Esophagus (tissue), 2 donors: ENCODE results near the gene ARHGEF26. TPM values are rescaled to one million over a fixed set of nuclear protein-coding genes. Genes with fewer than 3 reads are reported as not detected.

Experiments
- H3K27ac ChIP-seq, 2 donors: one replicate each; pipeline ENCODE4 v1.5.1; 2013; ENCODE audit warnings: low read depth in 2 of 2, mild to moderate bottlenecking in 2 of 2, inconsistent platforms in 1 of 2, low read length in 1 of 2, moderate library complexity in 1 of 2
- H3K27me3 ChIP-seq, 2 donors: one replicate each; pipeline ENCODE4 v1.6.1; 2013; ENCODE audit warnings: low read length in 2 of 2, control low read depth in 1 of 2, mild to moderate bottlenecking in 1 of 2; ENCODE audit not compliant: insufficient read depth in 2 of 2, control insufficient read depth in 1 of 2
- H3K36me3 ChIP-seq, 2 donors: one replicate each; pipeline ENCODE4 v1.6.1; 2013; ENCODE audit warnings: low read length in 1 of 2; ENCODE audit not compliant: control insufficient read depth in 2 of 2, insufficient read depth in 2 of 2
- H3K4me1 ChIP-seq, 2 donors: one replicate each; pipeline ENCODE4 v1.6.1; 2013; ENCODE audit warnings: low read length in 1 of 2; ENCODE audit not compliant: control insufficient read depth in 2 of 2, insufficient read depth in 2 of 2
- H3K4me3 ChIP-seq, 2 donors: one replicate each; pipeline ENCODE4 v1.5.1; 2013; ENCODE audit warnings: low read length in 2 of 2, mild to moderate bottlenecking in 2 of 2, low read depth in 1 of 2, moderate library complexity in 1 of 2
- H3K9me3 ChIP-seq, 2 donors: one replicate each; pipeline ENCODE4 v1.6.1; 2013; ENCODE audit warnings: mild to moderate bottlenecking in 2 of 2, low read depth in 1 of 2, low read length in 1 of 2, moderate library complexity in 1 of 2; ENCODE audit not compliant: control insufficient read depth in 2 of 2, insufficient read depth in 1 of 2
- WGBS, 2 donors: extraction: QIAGEN DNeasy Blood & Tissue Kit; methylation state at CpG; one replicate each; pipeline ENCODE4 v1.1.7; 2013; 5-methylcytosine and 5-hydroxymethylcytosine counted together
- polyA plus RNA-seq, 2 donors: library from polyadenylated mRNA; stranded (reverse); fragments of 200-250 nt; gene quantifications; one replicate each; pipeline ENCODE4 v1.2.3, GENCODE V29; 2013
- donor health status: healthy with polysubstance abuse.
- donor health status: Bipolar disorder and iron deficiency.

ARHGEF26 gene
- polyA plus RNA-seq, 2 donors = 5.7 to 7.1 TPM

- 72% methylated on average over 14 of the region's 14 CpGs for WGBS, 2 donors
Observed at GRCh38 chr3:154089421-154090420, 31.5 kb upstream of the ARHGEF26 start.

DNA sequence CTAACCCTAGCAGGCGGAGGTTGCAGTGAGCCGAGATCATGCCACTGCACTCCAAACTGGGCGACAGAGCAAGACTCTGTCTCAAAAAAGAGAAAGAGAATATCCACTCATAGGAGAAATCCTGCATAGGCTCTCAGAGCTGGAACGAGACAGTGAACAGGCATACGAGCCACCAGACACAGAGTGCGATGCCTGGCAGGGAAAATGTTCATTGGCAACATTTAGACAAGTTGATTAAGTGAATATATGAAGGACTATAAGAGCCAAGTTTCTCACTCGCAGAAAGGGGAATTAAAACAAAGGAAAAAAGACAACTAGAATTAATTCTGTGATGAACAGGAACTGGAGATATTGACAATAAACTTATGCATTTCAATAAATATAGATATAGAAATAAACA is 27.1 kb upstream of the ARHGEF26 start:
- Histone ChIP-seq H3K4me3 (no peak overlapping the region), H3K27ac (no peak overlapping the region), H3K4me1 (no peaks in the 10 kb centered on the region), H3K9me3 (no peaks in the 10 kb centered on the region), H3K36me3 (no peaks in the 10 kb centered on the region), H3K27me3 (no peaks in the 10 kb centered on the region)
- 78 to 83% methylated on average over 7 of the region's 7 CpGs for WGBS, 2 donors

More at GRCh38 chr3:154089421-154090420, 31.5 kb upstream of the ARHGEF26 start:
- Histone ChIP-seq H3K27ac (no peak overlapping the region), H3K9me3 (no peaks in the 10 kb centered on the region), H3K27me3 (no peaks in the 10 kb centered on the region), H3K4me3 (no peak overlapping the region), H3K4me1 (peaks cover 0 to 3% of the 10 kb centered on the region in 2 donors), H3K36me3 (no peaks in the 10 kb centered on the region)

DNA sequence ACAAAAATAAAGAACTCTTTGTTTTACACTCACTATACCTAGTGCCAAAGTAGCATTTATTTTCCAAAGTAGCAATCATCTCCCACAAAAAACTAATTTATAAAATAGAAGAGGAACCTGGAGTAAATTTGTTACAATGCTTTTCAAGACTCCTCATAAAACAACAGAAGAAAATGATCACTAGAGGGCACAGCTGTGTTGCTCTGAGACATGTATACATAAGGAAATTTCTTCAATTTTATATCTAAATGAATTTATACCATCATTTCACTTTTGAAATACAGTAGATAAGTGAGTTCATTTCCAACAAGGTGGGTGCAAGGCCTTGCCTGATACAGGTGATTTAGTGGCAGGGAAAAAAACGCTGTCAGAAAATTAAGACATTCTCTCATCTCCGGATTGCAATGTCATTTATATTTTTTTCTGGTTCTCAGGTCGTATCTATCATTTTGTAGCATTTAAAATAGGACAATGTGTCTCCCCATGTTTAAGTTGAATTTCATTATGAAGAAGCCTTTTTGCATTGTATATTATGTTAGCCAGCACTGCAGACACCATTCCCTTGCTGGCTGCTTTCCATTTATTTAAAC is 25.3 kb upstream of the ARHGEF26 start:
- H3K4me1 ChIP-seq = no peaks in the 10 kb centered on the region
- 75 to 84% methylated on average over 3 of the region's 3 CpGs for WGBS, 2 donors

GRCh38 chr3:154098376-154098775 is 22.8 kb upstream of the ARHGEF26 start:
- 49 to 50% methylated on average over 2 of the region's 2 CpGs for whole genome bisulfite sequencing, 2 donors
- no peak overlapping the region for H3K27ac ChIP-seq

More for the DNA sequence above, 25.3 kb upstream of the ARHGEF26 start:
- no peaks in the 10 kb centered on the region for H3K27me3 ChIP-seq
- no peak overlapping the region for H3K27ac ChIP-seq
- no peak overlapping the region for H3K4me3 ChIP-seq
- no peaks in the 10 kb centered on the region for H3K36me3 ChIP-seq
- no peaks in the 10 kb centered on the region for H3K9me3 ChIP-seq

DNA sequence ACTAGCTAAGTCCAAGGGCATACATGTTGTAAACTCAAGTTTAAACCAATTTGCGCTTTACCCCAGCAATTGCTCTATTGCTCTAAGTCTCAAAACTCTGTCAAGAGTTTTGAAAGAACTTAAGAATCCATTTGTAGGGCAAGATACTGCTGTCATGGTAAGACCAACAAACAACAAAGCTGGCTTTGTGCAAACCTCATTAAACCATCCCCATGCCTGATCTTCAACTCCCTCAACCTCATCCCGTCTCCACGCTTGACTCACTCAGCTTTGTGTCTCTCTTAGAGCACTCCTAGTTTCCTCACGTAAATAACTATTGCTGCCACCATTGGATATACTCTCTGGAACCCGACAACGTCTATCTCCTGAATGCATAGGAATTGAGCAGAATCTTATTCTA is 20.6 kb upstream of the ARHGEF26 start:
- Histone ChIP-seq H3K27me3 (no peaks in the 10 kb centered on the region), H3K9me3 (no peaks in the 10 kb centered on the region), H3K4me1 (peaks cover 0 to 3% of the 10 kb centered on the region in 2 donors), H3K36me3 (no peaks in the 10 kb centered on the region), H3K27ac (no peak overlapping the region), H3K4me3 (no peak overlapping the region)
- 93 to 96% methylated on average over 6 of the region's 6 CpGs for WGBS, 2 donors

More at GRCh38 chr3:154098376-154098775, 22.8 kb upstream of the ARHGEF26 start:
- no peaks in the 10 kb centered on the region for H3K4me1 ChIP-seq
- H3K9me3 ChIP-seq = no peaks in the 10 kb centered on the region
- H3K27me3 ChIP-seq = no peaks in the 10 kb centered on the region
- no peaks in the 10 kb centered on the region for H3K36me3 ChIP-seq
- H3K4me3 ChIP-seq = no peak overlapping the region

DNA sequence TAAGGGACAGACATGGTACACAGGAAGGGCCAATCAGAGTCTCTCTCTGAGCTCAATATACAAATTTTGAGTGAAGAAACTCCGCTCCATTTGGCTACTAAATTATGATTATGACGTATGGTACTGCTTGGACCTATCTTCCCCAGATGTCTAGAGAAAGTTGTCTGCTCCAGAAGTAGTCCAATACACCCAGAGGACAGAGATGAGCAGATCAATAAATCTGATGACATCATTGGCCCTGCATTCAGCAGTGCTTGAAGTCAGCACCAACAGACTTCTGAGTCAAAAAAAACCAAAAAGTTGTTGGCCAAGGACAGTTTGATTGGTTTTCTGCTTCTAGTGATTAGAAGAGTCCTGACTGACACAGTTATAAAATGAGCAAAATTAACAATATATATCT is 19.9 kb upstream of the ARHGEF26 start:
- Histone ChIP-seq H3K4me1 (peaks cover 0 to 3% of the 10 kb centered on the region in 2 donors), H3K36me3 (no peaks in the 10 kb centered on the region), H3K27me3 (no peaks in the 10 kb centered on the region), H3K9me3 (no peaks in the 10 kb centered on the region), H3K4me3 (no peak overlapping the region), H3K27ac (no peak overlapping the region)
- WGBS, 2 donors = 95 to 99% methylated on average over 2 of the region's 2 CpGs

DNA sequence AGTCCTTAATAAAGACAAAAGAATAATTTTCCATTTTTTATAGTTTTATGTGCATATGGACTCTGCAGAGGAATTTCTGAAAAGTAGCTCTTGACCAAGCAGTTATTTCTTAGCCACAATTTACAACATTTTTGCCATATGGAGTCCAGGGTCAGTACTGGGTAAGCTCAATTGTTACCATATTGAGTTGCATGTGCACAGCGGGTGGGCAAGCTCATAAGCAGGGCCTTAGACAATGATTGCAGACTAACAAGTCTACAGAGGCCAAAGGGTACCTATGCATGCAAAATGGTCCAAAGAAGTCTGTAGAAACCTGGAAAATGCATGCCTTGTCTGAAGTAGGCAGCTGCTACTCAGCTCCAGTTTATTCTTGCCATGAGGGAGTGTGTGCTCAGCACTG is 19.0 kb upstream of the ARHGEF26 start:
- 92 to 100% methylated on average over 1 of the region's 1 CpG for WGBS, 2 donors
- Histone ChIP-seq H3K36me3 (no peaks in the 10 kb centered on the region), H3K4me1 (peaks cover 0 to 3% of the 10 kb centered on the region in 2 donors), H3K27me3 (no peaks in the 10 kb centered on the region), H3K4me3 (no peak overlapping the region), H3K9me3 (no peaks in the 10 kb centered on the region), H3K27ac (no peak overlapping the region)

GRCh38 chr3:154105218-154105975 is 15.8 kb upstream of the ARHGEF26 start:
- no peak overlapping the region for H3K27ac ChIP-seq
- 68 to 69% methylated on average over 4 of the region's 4 CpGs for WGBS, 2 donors

DNA sequence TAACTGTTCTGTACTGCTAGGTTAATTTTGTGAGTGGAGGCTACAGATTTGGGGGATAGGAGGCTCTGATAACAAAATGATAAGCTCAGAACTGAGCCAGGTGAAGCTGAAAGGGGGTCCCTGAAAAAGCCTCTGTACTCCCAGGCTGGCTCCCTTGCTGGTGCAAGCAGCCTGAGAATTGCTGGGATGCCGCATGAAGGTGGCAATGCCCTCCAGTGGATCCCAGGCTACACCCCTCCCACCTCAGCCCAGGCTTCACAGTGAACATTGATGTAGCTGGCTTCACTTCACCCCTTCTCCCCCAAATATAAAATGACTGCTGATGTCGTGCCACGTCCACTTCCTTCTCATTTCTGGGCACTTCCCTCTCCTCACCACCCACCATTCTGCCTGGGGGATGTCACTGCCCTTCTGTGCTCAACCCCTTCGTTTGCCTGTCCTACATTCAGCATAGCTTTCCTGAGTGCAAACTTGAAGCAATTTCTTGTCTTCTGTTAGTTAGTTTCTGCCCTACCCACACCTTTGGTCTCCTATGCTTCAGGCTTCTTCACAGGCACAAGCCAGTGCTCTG is 9.7 kb upstream of the ARHGEF26 start:
- no peak overlapping the region for H3K27ac ChIP-seq
- H3K4me3 ChIP-seq = no peak overlapping the region
- no peaks in the 10 kb centered on the region for H3K36me3 ChIP-seq
- no peaks in the 10 kb centered on the region for H3K9me3 ChIP-seq
- no peaks in the 10 kb centered on the region for H3K27me3 ChIP-seq
- 71 to 75% methylated on average over 4 of the region's 4 CpGs for WGBS, 2 donors
- H3K4me1 ChIP-seq = no peaks in the 10 kb centered on the region

More at GRCh38 chr3:154105218-154105975, 15.8 kb upstream of the ARHGEF26 start:
- H3K36me3 ChIP-seq = no peaks in the 10 kb centered on the region
- no peaks in the 10 kb centered on the region for H3K27me3 ChIP-seq
- H3K9me3 ChIP-seq = no peaks in the 10 kb centered on the region
- H3K4me3 ChIP-seq = no peak overlapping the region
- H3K4me1 ChIP-seq = peaks cover 0 to 3% of the 10 kb centered on the region in 2 donors
